OCI-LY3 (cell line): Measurements from ENCODE around the gene MORC2.

Experiments used
- CTCF ChIP-seq: fragments of 200-600, 300-600 bp; sonication (generic); IDR thresholded peaks from 2 replicates; pipeline ENCODE4 v1.5.1; 2014; ENCODE audit warnings: antibody characterized with exemption, low read length, low read depth
- EZH2phosphoT487 ChIP-seq: fragments of 200-600 bp; shearing (Covaris generic); IDR thresholded peaks from 2 replicates; pipeline ENCODE4 v1.6.1; 2018; ENCODE audit warnings: antibody characterized with exemption, mixed run types, low read depth

GRCh38 chr22:30927806-30928205 is 40.8 kb downstream of the MORC2 start:
- no peak for TF ChIP-seq CTCF
- TF ChIP-seq EZH2phosphoT487 = no peak
